Lower leg skin (tissue), 3 donors: Measurements from ENCODE around the gene UVSSA.

Experiments used
- CTCF ChIP-seq, 3 donors: fragments of 450-650 bp; IDR thresholded peaks; one replicate each; pipeline ENCODE4 v1.5.1; 2016; ENCODE audit warnings: antibody characterized with exemption in 3 of 3, mild to moderate bottlenecking in 3 of 3, moderate library complexity in 2 of 3
- POLR2A ChIP-seq, 2 donors: fragments of 450-650 bp; IDR thresholded peaks; one replicate each; pipeline ENCODE4 v1.6.1; 2016 to 2017; ENCODE audit warnings: antibody characterized with exemption in 2 of 2, mild to moderate bottlenecking in 1 of 2, moderate library complexity in 1 of 2

DNA sequence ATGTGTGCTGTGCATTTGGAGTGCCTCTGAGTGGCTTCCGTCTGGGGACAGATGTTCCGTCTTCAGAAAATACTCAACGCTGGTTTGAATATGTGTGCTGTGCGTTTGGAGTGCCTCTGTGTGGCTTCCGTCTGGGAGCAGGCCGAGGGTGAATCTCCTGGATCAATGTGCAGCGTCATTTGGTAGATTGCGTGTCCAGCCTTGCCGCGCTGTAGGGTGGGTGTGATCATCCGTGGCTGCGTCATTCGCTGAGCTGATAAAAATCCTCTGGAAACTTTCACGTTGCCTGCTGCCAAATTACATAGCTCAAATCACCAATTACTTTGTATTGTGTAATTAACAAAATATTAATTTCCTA lies 12.1 kb downstream of the UVSSA start:
- TF ChIP-seq CTCF (IDR thresholded peaks at IDR 0.05) (no peak), POLR2A (IDR thresholded peaks at IDR 0.05) (no peak)
